GM12801 (cell line): ENCODE data around the gene PARN.

ENCODE experiments used
- CTCF ChIP-seq: IDR thresholded peaks from one replicate; pipeline ENCODE4 v1.5.1; 2011; ENCODE audit warnings: control low read depth; ENCODE audit not compliant: insufficient read length; ENCODE audit errors: extremely low read depth

The PARN gene

DNA sequence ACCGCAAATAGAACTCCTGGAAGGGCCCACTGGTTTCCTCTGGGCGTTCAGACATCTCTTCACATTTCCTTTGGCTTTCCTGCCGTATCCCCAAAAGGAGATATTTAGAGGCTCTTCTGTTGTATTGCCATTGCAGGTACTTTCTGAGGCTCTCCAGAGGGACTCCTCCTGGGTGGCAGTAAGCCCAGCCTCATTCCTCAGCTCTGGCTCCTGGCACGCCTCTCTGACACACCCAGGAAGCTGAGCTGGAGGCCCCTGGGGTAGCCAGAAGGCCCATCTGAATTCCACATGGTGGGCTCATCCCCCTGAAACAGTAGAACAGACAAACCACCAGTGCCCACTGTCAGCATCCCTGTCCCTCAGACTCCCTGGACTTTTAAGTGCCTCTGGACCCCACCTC is 206.7 kb downstream of the PARN start:
- no peak for TF ChIP-seq CTCF

GRCh38 chr16:14420721-14421488 is 209.2 kb downstream of the PARN start:
- no peak for TF ChIP-seq CTCF

GRCh38 chr16:14419817-14420216 is 210.2 kb downstream of the PARN start:
- TF ChIP-seq CTCF, result no peak

GRCh38 chr16:14418795-14419225 is 211.2 kb downstream of the PARN start:
- no peak for TF ChIP-seq CTCF

GRCh38 chr16:14416184-14416583 is 213.9 kb downstream of the PARN start:
- no peak for TF ChIP-seq CTCF

DNA sequence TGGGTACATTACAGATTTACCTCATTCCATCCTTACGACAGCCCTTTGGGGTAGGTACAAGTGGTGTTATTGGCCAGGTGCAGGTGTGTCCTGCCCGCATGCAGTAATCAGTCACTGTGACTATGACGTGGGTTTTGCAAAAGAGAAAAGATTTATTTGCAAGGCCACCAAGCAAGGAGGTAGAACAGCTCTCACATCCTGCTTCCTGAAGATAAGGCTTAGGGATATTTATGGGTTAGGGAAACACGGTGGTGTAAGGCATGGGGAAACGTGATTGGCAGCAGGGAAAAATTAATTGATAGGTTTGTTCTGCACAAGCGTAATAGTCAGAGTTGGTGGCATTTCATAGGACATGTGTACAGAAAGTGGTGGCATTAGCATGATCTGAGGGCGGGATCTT is 214.8 kb downstream of the PARN start:
- TF ChIP-seq CTCF, result no peak

- TF ChIP-seq CTCF, result no peak
Measured at GRCh38 chr16:14409563-14409962, 220.5 kb downstream of the PARN start.
